Loucy (cell line): ENCODE measurements around the gene TBC1D30.

Experiments used
- H2AFZ ChIP-seq: fragments of 200-600 bp; sonication (generic); 2 replicates; pipeline ENCODE4 v1.6.0; 2016; ENCODE audit warnings: antibody characterized with exemption, mild to moderate bottlenecking, low read length, moderate library complexity
- H3F3A ChIP-seq: fragments of 200-600 bp; 2 replicates; pipeline ENCODE4 v1.6.0; 2016; ENCODE audit warnings: antibody characterized with exemption, low read depth, mild to moderate bottlenecking
- H3K27me3 ChIP-seq: fragments of 200-600 bp; sonication (generic); 2 replicates; pipeline ENCODE4 v1.6.1; 2014; ENCODE audit warnings: low read length, mild to moderate bottlenecking; ENCODE audit not compliant: insufficient read depth, poor library complexity, severe bottlenecking
- H3K36me3 ChIP-seq: fragments of 200-600 bp; sonication (generic); 2 replicates; pipeline ENCODE4 v1.6.1; 2016; ENCODE audit warnings: low read length; ENCODE audit not compliant: insufficient read depth
- H3K4me1 ChIP-seq: fragments of 200-600 bp; sonication (generic); 2 replicates; pipeline ENCODE4 v1.5.1; 2014; ENCODE audit warnings: low read length, mild to moderate bottlenecking; ENCODE audit not compliant: insufficient read depth, poor library complexity, severe bottlenecking
- H3K4me2 ChIP-seq: fragments of 200-600 bp; sonication (generic); 2 replicates; pipeline ENCODE4 v1.6.0; 2014; ENCODE audit warnings: antibody characterized with exemption, low read length, low read depth, mild to moderate bottlenecking; ENCODE audit not compliant: poor library complexity, severe bottlenecking
- H3K4me3 ChIP-seq: fragments of 200-600 bp; sonication (generic); 2 replicates; pipeline ENCODE4 v1.5.1; 2014; ENCODE audit warnings: low read length, mild to moderate bottlenecking, mixed read lengths; ENCODE audit not compliant: poor library complexity, severe bottlenecking
- H3K79me2 ChIP-seq: fragments of 200-600 bp; sonication (generic); 2 replicates; pipeline ENCODE4 v1.6.1; 2014; ENCODE audit warnings: low read length; ENCODE audit not compliant: insufficient read depth
- H3K9ac ChIP-seq: fragments of 200-600 bp; sonication (generic); 2 replicates; pipeline ENCODE4 v1.6.0; 2014; ENCODE audit warnings: mild to moderate bottlenecking, low read depth, low read length, moderate library complexity; ENCODE audit not compliant: poor library complexity, severe bottlenecking
- H3K9me2 ChIP-seq: fragments of 200-600 bp; sonication (generic); replicated peaks from 2 replicates; pipeline ENCODE4 v1.6.1; 2016; ENCODE audit warnings: low read depth, low read length, mixed read lengths
- H3K9me3 ChIP-seq: fragments of 200-600 bp; sonication (generic); 2 replicates; pipeline ENCODE4 v1.6.1; 2014; ENCODE audit warnings: mild to moderate bottlenecking, antibody characterized with exemption, low read length, low read depth; ENCODE audit not compliant: insufficient read depth
- H4K20me1 ChIP-seq: fragments of 200-600 bp; sonication (generic); 2 replicates; pipeline ENCODE4 v1.6.0; 2014; ENCODE audit warnings: antibody characterized with exemption, low read length, mild to moderate bottlenecking; ENCODE audit not compliant: insufficient read depth, poor library complexity, severe bottlenecking
- EZH2phosphoT487 ChIP-seq: fragments of 200-600 bp; IDR thresholded peaks from 2 replicates; pipeline ENCODE4 v1.6.1; 2018; ENCODE audit warnings: antibody characterized with exemption, mild to moderate bottlenecking, moderate library complexity, borderline replicate concordance
- TF ChIP-seq, protein P1 (sequence below): fragments of 200-600 bp; sonication (generic); conservative IDR thresholded peaks from 2 replicates; pipeline ENCODE4 v1.5.1; 2014; ENCODE audit warnings: mild to moderate bottlenecking, antibody characterized with exemption, low read length

TBC1D30 gene

DNA sequence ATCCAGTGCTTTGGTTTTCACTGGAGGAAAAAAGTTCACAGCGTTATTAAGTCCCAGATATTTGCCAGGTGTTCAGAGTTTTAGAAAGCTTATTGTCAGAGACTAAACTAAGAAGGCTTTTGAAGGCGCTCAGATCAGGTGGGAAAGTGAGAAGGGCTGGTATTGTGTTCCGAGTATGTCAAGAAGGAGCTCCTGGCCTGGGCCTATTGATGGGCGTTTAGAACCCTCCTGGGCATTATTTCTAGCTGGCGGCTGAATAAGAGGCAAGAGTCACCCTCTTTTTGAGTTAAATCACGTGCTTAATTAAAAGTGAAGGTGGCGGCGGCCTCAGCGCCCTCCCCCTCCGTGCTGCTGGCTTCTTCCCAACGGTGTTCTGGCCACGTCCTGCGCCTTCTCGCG, 44.3 kb upstream of the TBC1D30 start:
- Histone ChIP-seq H3K4me3 (no peak overlapping the region), H3K4me1 (no peaks in the 10 kb centered on the region), H3K36me3 (no peaks in the 10 kb centered on the region), H3K9me2 (no peaks in the 10 kb centered on the region), H3K4me2 (no peak overlapping the region), H4K20me1 (no peaks in the 10 kb centered on the region), H3F3A (no peaks in the 10 kb centered on the region), H3K9me3 (peaks cover 8% of the 10 kb centered on the region; the same call in 1 of the 2 replicates), H2AFZ (no peak overlapping the region), H3K79me2 (no peaks in the 10 kb centered on the region), H3K9ac (no peak overlapping the region), H3K27me3 (peaks cover 5% of the 10 kb centered on the region)
- TF ChIP-seq, protein P1, sequence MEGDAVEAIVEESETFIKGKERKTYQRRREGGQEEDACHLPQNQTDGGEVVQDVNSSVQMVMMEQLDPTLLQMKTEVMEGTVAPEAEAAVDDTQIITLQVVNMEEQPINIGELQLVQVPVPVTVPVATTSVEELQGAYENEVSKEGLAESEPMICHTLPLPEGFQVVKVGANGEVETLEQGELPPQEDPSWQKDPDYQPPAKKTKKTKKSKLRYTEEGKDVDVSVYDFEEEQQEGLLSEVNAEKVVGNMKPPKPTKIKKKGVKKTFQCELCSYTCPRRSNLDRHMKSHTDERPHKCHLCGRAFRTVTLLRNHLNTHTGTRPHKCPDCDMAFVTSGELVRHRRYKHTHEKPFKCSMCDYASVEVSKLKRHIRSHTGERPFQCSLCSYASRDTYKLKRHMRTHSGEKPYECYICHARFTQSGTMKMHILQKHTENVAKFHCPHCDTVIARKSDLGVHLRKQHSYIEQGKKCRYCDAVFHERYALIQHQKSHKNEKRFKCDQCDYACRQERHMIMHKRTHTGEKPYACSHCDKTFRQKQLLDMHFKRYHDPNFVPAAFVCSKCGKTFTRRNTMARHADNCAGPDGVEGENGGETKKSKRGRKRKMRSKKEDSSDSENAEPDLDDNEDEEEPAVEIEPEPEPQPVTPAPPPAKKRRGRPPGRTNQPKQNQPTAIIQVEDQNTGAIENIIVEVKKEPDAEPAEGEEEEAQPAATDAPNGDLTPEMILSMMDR = no peak
- no peak for TF ChIP-seq EZH2phosphoT487

DNA sequence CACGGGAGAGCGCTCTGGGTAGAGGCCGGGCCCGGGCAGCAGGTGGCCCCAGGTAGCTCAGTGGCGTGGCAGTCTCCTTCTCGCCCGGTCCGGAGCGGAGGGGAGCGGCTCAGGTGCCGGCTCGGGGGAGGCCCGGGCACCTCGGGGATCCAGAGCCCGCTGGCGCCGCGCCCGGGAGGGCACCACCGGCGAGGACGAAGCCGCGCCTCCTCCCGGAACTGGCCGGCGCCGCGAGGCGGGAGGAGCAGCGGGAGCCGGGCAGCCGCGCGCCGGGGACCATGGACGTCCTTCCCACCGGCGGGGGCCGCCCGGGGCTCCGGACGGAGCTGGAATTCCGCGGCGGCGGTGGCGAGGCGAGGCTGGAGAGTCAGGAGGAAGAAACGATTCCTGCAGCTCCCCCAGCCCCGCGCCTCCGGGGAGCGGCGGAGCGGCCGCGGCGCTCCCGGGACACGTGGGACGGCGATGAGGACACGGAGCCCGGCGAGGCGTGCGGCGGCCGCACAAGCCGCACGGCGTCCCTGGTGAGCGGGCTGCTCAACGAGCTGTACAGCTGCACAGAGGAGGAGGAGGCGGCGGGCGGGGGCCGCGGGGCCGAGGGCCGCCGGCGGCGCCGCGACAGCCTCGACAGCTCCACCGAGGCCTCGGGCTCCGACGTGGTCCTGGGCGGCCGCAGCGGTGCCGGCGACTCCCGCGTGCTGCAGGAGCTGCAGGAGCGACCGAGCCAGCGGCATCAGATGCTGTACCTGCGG, 43.7 kb upstream of the TBC1D30 start:
- Histone ChIP-seq H3K9ac (no peak overlapping the region), H2AFZ (no peak overlapping the region), H4K20me1 (no peaks in the 10 kb centered on the region), H3K4me1 (no peaks in the 10 kb centered on the region), H3K4me2 (no peak overlapping the region), H3K9me2 (no peaks in the 10 kb centered on the region), H3K79me2 (no peaks in the 10 kb centered on the region), H3K36me3 (no peaks in the 10 kb centered on the region), H3K9me3 (peaks cover 5% of the 10 kb centered on the region; the same call in 1 of the 2 replicates), H3K4me3 (no peak overlapping the region), H3F3A (no peaks in the 10 kb centered on the region), H3K27me3 (peaks cover 3% of the 10 kb centered on the region)
- TF ChIP-seq, protein P1 = no peak
- no peak for TF ChIP-seq EZH2phosphoT487

GRCh38 chr12:64781280-64782190, 42.9 kb upstream of the TBC1D30 start:
- Histone ChIP-seq H3K9me2 (no peaks in the 10 kb centered on the region), H3K4me3 (no peak overlapping the region), H3K36me3 (no peaks in the 10 kb centered on the region), H3K79me2 (no peaks in the 10 kb centered on the region), H3K9ac (no peak overlapping the region), H3F3A (no peaks in the 10 kb centered on the region), H2AFZ (no peak overlapping the region), H3K4me1 (no peaks in the 10 kb centered on the region), H3K9me3 (0 out of 2 replicates have a peak, but pooled peaks cover 1% of the 10 kb centered on the region), H4K20me1 (no peaks in the 10 kb centered on the region), H3K4me2 (no peak overlapping the region), H3K27me3 (no peaks in the 10 kb centered on the region)
- TF ChIP-seq EZH2phosphoT487 = no peak
- TF ChIP-seq, protein P1 = no peak
